GM12865 (cell line): ENCODE results near the gene TXNDC8.

ENCODE experiments used
- DNase-seq: peaks from one replicate; pipeline ENCODE4 v3.0.0; 2010; ENCODE audit warnings: low read depth
- H3K4me3 ChIP-seq: 2 replicates; pipeline ENCODE4 v1.5.1; 2011; ENCODE audit warnings: mild to moderate bottlenecking, low read depth, low read length, control low read depth
- TF ChIP-seq, protein P1 (sequence below): IDR thresholded peaks from 2 replicates; pipeline ENCODE4 v1.5.1; 2011; ENCODE audit warnings: low read length, control low read depth, low read depth, inconsistent platforms; ENCODE audit not compliant: insufficient read depth; ENCODE audit errors: missing control alignments

TXNDC8 gene

DNA sequence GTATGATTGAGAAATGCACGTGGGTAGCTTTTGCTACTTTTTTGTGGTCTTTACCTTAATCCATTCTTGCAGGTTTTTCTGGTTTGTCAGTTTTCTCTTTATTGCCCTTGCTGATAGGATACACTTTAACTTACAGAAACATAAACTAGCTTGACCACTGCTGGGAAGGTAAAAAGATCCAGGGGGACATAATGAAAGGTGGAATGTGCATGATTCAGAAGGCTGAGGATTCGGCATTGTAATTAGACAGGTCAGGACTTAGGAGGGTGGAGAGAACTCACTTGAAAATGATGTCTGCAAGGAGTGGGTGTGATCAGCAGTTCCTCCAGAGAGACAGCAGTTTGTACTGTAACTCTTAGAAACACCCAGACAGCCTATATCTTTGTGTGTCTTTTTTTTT lies 19.8 kb upstream of the TXNDC8 start:
- no peak overlapping the region for H3K4me3 ChIP-seq
- DNase-seq = no peak
- TF ChIP-seq, protein P1, sequence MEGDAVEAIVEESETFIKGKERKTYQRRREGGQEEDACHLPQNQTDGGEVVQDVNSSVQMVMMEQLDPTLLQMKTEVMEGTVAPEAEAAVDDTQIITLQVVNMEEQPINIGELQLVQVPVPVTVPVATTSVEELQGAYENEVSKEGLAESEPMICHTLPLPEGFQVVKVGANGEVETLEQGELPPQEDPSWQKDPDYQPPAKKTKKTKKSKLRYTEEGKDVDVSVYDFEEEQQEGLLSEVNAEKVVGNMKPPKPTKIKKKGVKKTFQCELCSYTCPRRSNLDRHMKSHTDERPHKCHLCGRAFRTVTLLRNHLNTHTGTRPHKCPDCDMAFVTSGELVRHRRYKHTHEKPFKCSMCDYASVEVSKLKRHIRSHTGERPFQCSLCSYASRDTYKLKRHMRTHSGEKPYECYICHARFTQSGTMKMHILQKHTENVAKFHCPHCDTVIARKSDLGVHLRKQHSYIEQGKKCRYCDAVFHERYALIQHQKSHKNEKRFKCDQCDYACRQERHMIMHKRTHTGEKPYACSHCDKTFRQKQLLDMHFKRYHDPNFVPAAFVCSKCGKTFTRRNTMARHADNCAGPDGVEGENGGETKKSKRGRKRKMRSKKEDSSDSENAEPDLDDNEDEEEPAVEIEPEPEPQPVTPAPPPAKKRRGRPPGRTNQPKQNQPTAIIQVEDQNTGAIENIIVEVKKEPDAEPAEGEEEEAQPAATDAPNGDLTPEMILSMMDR = no peak

DNA sequence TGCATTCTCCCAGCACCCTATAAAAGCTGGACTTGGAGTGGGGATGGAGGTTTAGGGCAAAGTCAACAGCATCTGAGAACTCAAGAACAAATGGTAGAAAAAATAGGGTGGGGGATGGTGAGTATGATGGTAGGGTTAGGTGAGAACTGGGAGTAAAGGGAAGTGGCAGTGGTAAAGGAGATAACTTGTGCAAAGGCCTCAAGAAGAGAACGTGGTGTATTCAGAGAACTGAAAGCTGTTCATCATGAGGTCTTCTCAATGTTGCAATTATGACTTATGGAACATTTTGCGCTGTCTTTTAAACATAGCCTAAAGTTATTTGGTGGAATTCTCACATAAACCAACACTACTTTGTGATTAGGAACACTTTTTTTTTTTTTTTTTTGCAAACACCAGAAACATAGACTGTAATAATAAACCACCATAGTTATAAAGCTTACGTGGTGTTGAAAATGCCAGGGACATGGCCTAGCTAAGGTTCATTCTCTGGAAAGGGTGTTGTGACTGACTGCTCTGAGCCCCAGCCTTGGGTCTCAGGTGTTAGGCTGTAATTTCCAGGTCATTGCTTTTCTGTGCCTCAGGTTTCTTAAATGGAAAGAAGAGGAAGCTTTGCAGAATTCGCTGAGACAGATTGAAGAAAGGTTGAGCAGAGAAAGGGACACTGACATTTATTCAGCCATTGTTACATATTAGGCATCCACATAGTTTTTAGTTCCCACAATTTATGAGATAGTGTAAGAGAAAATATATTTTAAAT lies 19.2 kb upstream of the TXNDC8 start:
- H3K4me3 ChIP-seq = no peak overlapping the region
- TF ChIP-seq, protein P1 = no peak
- no peak for DNase-seq

DNA sequence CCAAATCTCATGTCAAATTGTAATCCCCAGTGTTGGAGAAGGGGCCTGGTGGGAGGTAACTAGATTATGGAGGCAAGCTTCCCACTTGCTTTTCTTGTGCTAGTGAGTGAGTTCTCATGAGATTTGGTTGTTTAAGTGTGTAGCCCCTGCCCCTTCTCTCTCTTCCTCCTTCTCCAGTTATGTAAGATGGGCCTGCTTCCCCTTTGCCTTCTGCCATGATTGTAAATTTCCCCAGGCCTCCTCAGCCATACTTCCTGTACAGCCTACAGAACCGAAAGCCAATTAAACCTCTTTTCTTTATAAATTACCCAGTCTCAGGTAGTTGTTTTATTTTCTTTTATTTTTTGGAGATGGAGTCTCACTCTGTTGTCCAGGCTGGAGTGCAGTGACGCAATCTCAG lies 18.2 kb upstream of the TXNDC8 start:
- H3K4me3 ChIP-seq = no peak overlapping the region
- no peak for DNase-seq
- TF ChIP-seq, protein P1 = no peak

DNA sequence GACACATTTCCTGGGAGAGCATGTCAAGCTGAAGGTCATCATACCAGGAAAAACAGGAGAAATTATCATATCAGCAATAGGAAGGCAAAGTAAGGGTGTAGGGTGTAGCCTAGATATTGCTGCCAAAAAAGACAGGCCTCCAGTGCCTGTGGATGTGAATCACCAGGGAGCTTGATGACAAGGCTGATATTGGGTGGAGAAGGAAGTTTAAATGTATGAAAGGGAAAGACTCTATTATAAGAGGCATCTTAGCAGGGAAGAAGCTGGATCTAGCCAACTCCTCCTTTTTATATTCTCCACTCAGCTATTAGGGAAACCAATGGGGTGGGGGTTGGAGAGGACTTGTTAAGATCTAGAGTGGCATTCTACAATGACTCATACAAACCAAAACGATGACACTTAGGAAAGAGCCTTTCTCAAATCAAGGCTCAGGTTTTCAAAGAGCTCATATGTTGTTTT lies 13.4 kb upstream of the TXNDC8 start:
- H3K4me3 ChIP-seq = no peak overlapping the region
- TF ChIP-seq, protein P1 = no peak
- no peak for DNase-seq

DNA sequence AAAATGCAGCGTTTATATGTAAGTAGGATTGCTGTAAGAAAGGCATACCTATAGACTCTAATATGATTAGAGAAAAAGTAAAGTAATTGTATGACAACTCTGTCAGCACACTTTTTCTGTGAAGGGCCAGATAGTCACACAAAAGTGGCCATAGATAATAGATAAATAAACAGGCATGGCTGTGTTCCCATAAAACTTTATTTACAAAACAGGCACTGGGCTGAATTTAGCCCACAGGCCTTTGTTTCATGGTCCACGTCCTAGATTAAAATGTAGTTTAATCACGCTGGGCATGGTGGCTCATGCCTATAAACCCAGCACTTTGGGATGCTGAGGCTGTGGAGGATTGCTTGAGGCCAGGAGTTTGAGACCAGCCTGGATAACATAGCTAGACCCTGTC lies 8.7 kb upstream of the TXNDC8 start:
- no peak for DNase-seq
- H3K4me3 ChIP-seq = no peak overlapping the region
- TF ChIP-seq, protein P1 = no peak

DNA sequence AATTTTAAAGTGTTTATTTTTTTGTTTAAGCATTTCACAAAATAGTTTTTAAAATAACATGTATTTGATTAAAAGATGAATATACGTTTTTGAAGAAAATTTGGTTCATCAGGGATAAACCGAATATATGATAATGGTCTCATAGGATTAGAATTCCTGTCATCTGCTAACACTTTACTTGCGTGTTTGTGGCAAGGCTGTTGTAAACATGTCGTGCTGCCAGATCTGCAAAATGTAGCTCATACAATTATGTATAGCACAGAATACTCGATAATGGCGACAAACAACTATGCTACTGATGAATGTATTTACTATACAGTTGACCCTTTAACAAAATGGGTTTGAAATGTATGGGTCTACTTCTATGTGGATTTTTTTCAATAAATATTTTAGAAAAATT lies 7.2 kb upstream of the TXNDC8 start:
- TF ChIP-seq, protein P1 = no peak
- no peak for DNase-seq
- no peak overlapping the region for H3K4me3 ChIP-seq

DNA sequence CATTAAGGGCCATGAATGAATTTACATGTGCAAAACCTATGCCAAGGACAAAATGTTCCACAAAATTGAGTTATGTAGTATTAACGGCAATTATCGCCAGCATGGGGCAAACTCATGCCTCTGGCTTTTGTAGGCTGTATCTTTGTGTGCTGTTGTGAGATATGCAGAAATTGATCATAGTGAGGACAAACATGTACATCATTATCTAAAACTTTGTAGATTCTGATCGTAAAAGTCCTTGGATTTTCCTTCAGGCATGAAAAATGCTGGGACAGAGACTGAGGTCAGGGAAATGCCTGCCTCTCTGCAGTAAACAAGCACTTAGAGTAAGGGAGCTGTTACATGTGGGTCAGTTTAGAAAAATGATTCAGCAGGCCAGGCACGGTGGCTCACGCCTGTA lies 5.9 kb upstream of the TXNDC8 start:
- TF ChIP-seq, protein P1 = no peak
- no peak overlapping the region for H3K4me3 ChIP-seq
- no peak for DNase-seq
